Neural cell (in vitro differentiated cells): Measurements from ENCODE around the gene LCN10. TPM values are rescaled to one million over a fixed set of nuclear protein-coding genes. Genes with fewer than 3 reads are reported as not detected.

Source experiments
- H2AFZ ChIP-seq: fragments of 200-600, 300-800 bp; sonication (generic), shearing (Covaris generic); 2 replicates; pipeline ENCODE4 v1.6.0; 2014; ENCODE audit warnings: low read depth, mild to moderate bottlenecking, antibody characterized with exemption, low read length, moderate library complexity
- H3F3A ChIP-seq: fragments of 200-600 bp; shearing (Covaris generic); 2 replicates; pipeline ENCODE4 v1.6.1; 2016; ENCODE audit warnings: mild to moderate bottlenecking, moderate library complexity, mixed read lengths, antibody characterized with exemption, low read length; ENCODE audit not compliant: insufficient read depth, poor library complexity, severe bottlenecking
- H3K27ac ChIP-seq: fragments of 200-600, 300-800 bp; sonication (generic), shearing (Covaris generic); 2 replicates; pipeline ENCODE4 v1.5.1; 2014; ENCODE audit warnings: mild to moderate bottlenecking, low read length, moderate library complexity
- H3K27me3 ChIP-seq: fragments of 300-800, 200-600 bp; sonication (generic), shearing (Covaris generic); 2 replicates; pipeline ENCODE4 v1.6.0; 2014; ENCODE audit warnings: mild to moderate bottlenecking, low read depth, low read length, moderate library complexity; ENCODE audit not compliant: insufficient read depth
- H3K36me3 ChIP-seq: fragments of 300-800, 200-600 bp; sonication (generic), shearing (Covaris generic); 2 replicates; pipeline ENCODE4 v1.5.1; 2014; ENCODE audit warnings: mild to moderate bottlenecking, antibody characterized with exemption, low read length, moderate library complexity; ENCODE audit not compliant: insufficient read depth
- H3K4me2 ChIP-seq: fragments of 300-800, 200-600 bp; sonication (generic), shearing (Covaris generic); 2 replicates; pipeline ENCODE4 v1.6.0; 2014; ENCODE audit warnings: mild to moderate bottlenecking, low read length
- H3K4me3 ChIP-seq: fragments of 300-800, 200-600 bp; sonication (generic), shearing (Covaris generic); 2 replicates; pipeline ENCODE4 v1.5.1; 2014; ENCODE audit warnings: mild to moderate bottlenecking, low read length, moderate library complexity
- H3K79me2 ChIP-seq: fragments of 200-600 bp; shearing (Covaris generic); replicated peaks from 2 replicates; pipeline ENCODE4 v1.6.0; 2014; ENCODE audit warnings: mild to moderate bottlenecking, low read length, moderate library complexity; ENCODE audit not compliant: insufficient read depth
- H3K9ac ChIP-seq: fragments of 300-800, 200-600 bp; sonication (generic), shearing (Covaris generic); 2 replicates; pipeline ENCODE4 v1.6.1; 2016; ENCODE audit warnings: mild to moderate bottlenecking, low read length, mixed read lengths
- H3K9me2 ChIP-seq: fragments of 200-600 bp; shearing (Covaris generic); 2 replicates; pipeline ENCODE4 v1.6.1; 2016; ENCODE audit warnings: mild to moderate bottlenecking, low read length, mixed read lengths; ENCODE audit not compliant: insufficient read depth
- H3K9me3 ChIP-seq: fragments of 200-600, 300-800 bp; sonication (generic), shearing (Covaris generic); 2 replicates; pipeline ENCODE4 v1.6.1; 2016; ENCODE audit warnings: mild to moderate bottlenecking, mixed run types, low read length, moderate library complexity, mixed read lengths
- H4K20me1 ChIP-seq: fragments of 200-600 bp; shearing (Covaris generic); 2 replicates; pipeline ENCODE4 v1.6.1; 2016; ENCODE audit warnings: mild to moderate bottlenecking, mixed run types; ENCODE audit not compliant: insufficient read depth
- CTCF ChIP-seq: fragments of 450-650 bp; IDR thresholded peaks from 2 replicates; pipeline ENCODE4 v1.5.1; 2014; ENCODE audit warnings: antibody characterized with exemption, mild to moderate bottlenecking, moderate library complexity; ENCODE audit not compliant: poor library complexity, severe bottlenecking
- EP300 ChIP-seq: fragments of 450-650 bp; conservative IDR thresholded peaks from 2 replicates; pipeline ENCODE4 v1.6.1; 2014; ENCODE audit warnings: antibody characterized with exemption, mild to moderate bottlenecking, moderate library complexity; ENCODE audit not compliant: poor library complexity, severe bottlenecking
- EZH2 ChIP-seq: fragments of 200-600, 300-800 bp; shearing (Covaris generic), sonication (generic); IDR thresholded peaks from 2 replicates; pipeline ENCODE4 v1.6.1; 2014; ENCODE audit warnings: antibody characterized with exemption, low read length, borderline replicate concordance, mild to moderate bottlenecking; ENCODE audit not compliant: insufficient read depth, poor library complexity, severe bottlenecking
- MXI1 ChIP-seq: fragments of 450-650 bp; conservative IDR thresholded peaks from 2 replicates; pipeline ENCODE4 v1.6.1; 2014; ENCODE audit warnings: antibody characterized with exemption, mild to moderate bottlenecking; ENCODE audit not compliant: poor library complexity, severe bottlenecking
- POLR2AphosphoS5 ChIP-seq: IDR thresholded peaks from 2 replicates; pipeline ENCODE4 v1.6.1; 2012
- RAD21 ChIP-seq: fragments of 450-650 bp; conservative IDR thresholded peaks from 2 replicates; pipeline ENCODE4 v1.6.1; 2014; ENCODE audit warnings: antibody characterized with exemption, mild to moderate bottlenecking, moderate library complexity
- REST ChIP-seq: IDR thresholded peaks from 2 replicates; pipeline ENCODE4 v1.6.1; 2012; ENCODE audit warnings: borderline replicate concordance
- SMC3 ChIP-seq: fragments of 450-650 bp; conservative IDR thresholded peaks from 2 replicates; pipeline ENCODE4 v1.6.1; 2014; ENCODE audit warnings: antibody characterized with exemption, mild to moderate bottlenecking, moderate library complexity; ENCODE audit not compliant: poor library complexity
- TAF1 ChIP-seq: IDR thresholded peaks from 2 replicates; pipeline ENCODE4 v1.6.1; 2012; ENCODE audit warnings: low read depth
- polyA plus RNA-seq: library from polyadenylated mRNA; depleted of rRNA; stranded (reverse); fragments of >200 nt; gene quantifications from 2 replicates; pipeline ENCODE4 v1.2.3, GENCODE V29; 2014

Gene LCN10
- polyA plus RNA-seq, 1 donor from 2014 or later, result not detected

- no peaks in the 10 kb centered on the region for H3F3A ChIP-seq
Measured at GRCh38 chr9:136719195-136719880, 23.4 kb downstream of the LCN10 start.

More at GRCh38 chr9:136719195-136719880, 23.4 kb downstream of the LCN10 start:
- TF ChIP-seq REST (no peak), TAF1 (no peak), SMC3 (no peak), CTCF (no peak), MXI1 (no peak), EZH2 (no peak), RAD21 (no peak), EP300 (no peak), POLR2AphosphoS5 (no peak)
- Histone ChIP-seq H3K79me2 (peaks cover 15% of the 10 kb centered on the region), H3K9me2 (no peaks in the 10 kb centered on the region), H3K9me3 (no peaks in the 10 kb centered on the region), H3K4me3 (no peak overlapping the region), H4K20me1 (no peaks in the 10 kb centered on the region), H3K27me3 (no peaks in the 10 kb centered on the region), H3K4me2 (no peak overlapping the region), H3K27ac (no peak overlapping the region), H3K36me3 (no peaks in the 10 kb centered on the region), H3K9ac (peak overlapping the region; percentile 16), H2AFZ (no peak overlapping the region)
